DOHH2 (cell line): ENCODE results near the gene AGER.
"Not testable (repeated sequence)": the region's sequence is repeated elsewhere in the genome, so short reads cannot be mapped to it uniquely, and the experiment has no call there.

Source experiments
- H3F3A ChIP-seq: fragments of 200-600 bp; sonication (generic), shearing (Covaris generic); 2 replicates; pipeline ENCODE4 v1.6.0; 2016; ENCODE audit warnings: antibody characterized with exemption, mild to moderate bottlenecking; ENCODE audit not compliant: control insufficient read depth, insufficient read depth
- H3K27ac ChIP-seq: fragments of 200-600 bp; sonication (generic); 2 replicates; pipeline ENCODE4 v1.5.1; 2014; ENCODE audit warnings: low read depth, mild to moderate bottlenecking, low read length, moderate library complexity
- H3K27me3 ChIP-seq: fragments of 200-600 bp; sonication (generic); 2 replicates; pipeline ENCODE4 v1.6.1; 2014; ENCODE audit warnings: mild to moderate bottlenecking, low read length, mixed read lengths; ENCODE audit not compliant: control insufficient read depth
- H3K36me3 ChIP-seq: fragments of 200-600 bp; sonication (generic); 2 replicates; pipeline ENCODE4 v1.6.1; 2014; ENCODE audit warnings: mild to moderate bottlenecking, low read length, moderate library complexity, mixed read lengths; ENCODE audit not compliant: control insufficient read depth
- H3K4me1 ChIP-seq: fragments of 200-600 bp; sonication (generic); 2 replicates; pipeline ENCODE4 v1.6.1; 2014; ENCODE audit warnings: mild to moderate bottlenecking, low read length, mixed read lengths; ENCODE audit not compliant: control insufficient read depth
- H3K4me2 ChIP-seq: fragments of 200-600 bp; sonication (generic); 2 replicates; pipeline ENCODE4 v1.6.0; 2014; ENCODE audit warnings: mild to moderate bottlenecking, low read length, moderate library complexity
- H3K4me3 ChIP-seq: fragments of 200-600 bp; sonication (generic); 2 replicates; pipeline ENCODE4 v1.5.1; 2014; ENCODE audit warnings: mild to moderate bottlenecking, low read length, mixed read lengths
- H3K79me2 ChIP-seq: fragments of 200-600 bp; sonication (generic); 2 replicates; pipeline ENCODE4 v1.6.1; 2014; ENCODE audit warnings: mild to moderate bottlenecking, low read length, mixed read lengths; ENCODE audit not compliant: control insufficient read depth
- H3K9me2 ChIP-seq: fragments of 200-600 bp; sonication (generic); replicated peaks from 2 replicates; pipeline ENCODE4 v1.6.1; 2014; ENCODE audit warnings: mild to moderate bottlenecking, low read length, mixed read lengths; ENCODE audit not compliant: control insufficient read depth
- H3K9me3 ChIP-seq: fragments of 200-600 bp; sonication (generic); 2 replicates; pipeline ENCODE4 v1.6.1; 2014; ENCODE audit warnings: antibody characterized with exemption, low read length, mixed read lengths; ENCODE audit not compliant: control insufficient read depth, insufficient read depth
- H4K20me1 ChIP-seq: fragments of 200-600 bp; sonication (generic); 2 replicates; pipeline ENCODE4 v1.6.0; 2014; ENCODE audit warnings: low read depth, mild to moderate bottlenecking, antibody characterized with exemption, low read length, moderate library complexity; ENCODE audit not compliant: control insufficient read depth, insufficient read depth
- CTCF ChIP-seq: fragments of 200-600 bp; sonication (generic); IDR thresholded peaks from one replicate; pipeline ENCODE4 v1.5.1; 2014; ENCODE audit warnings: antibody characterized with exemption, mild to moderate bottlenecking, low read depth, low read length; ENCODE audit not compliant: poor library complexity, severe bottlenecking
- EZH2phosphoT487 ChIP-seq: fragments of 200-600 bp; sonication (generic); IDR thresholded peaks from 2 replicates; pipeline ENCODE4 v1.6.1; 2017; ENCODE audit warnings: borderline replicate concordance, mild to moderate bottlenecking, antibody characterized with exemption, low read length, moderate library complexity, mixed read lengths

Gene AGER

GRCh38 chr6:32189069-32189741 is 5.2 kb upstream of the AGER start:
- H4K20me1 ChIP-seq: no peaks in the 10 kb centered on the region
- peaks cover 69% of the 10 kb centered on the region for H3K4me1 ChIP-seq
- H3K9me2 ChIP-seq: no peaks in the 10 kb centered on the region
- H3F3A ChIP-seq: peaks cover 18% of the 10 kb centered on the region
- no peak for TF ChIP-seq EZH2phosphoT487
- TF ChIP-seq CTCF: no peak
- H3K27me3 ChIP-seq: no peaks in the 10 kb centered on the region
- H3K79me2 ChIP-seq: peaks cover 54% of the 10 kb centered on the region
- no peaks in the 10 kb centered on the region for H3K9me3 ChIP-seq
- H3K27ac ChIP-seq: peak overlapping the region; percentile 90
- peak overlapping the region; percentile 100 for H3K4me2 ChIP-seq
- peaks cover 52% of the 10 kb centered on the region for H3K36me3 ChIP-seq
- H3K4me3 ChIP-seq: peak overlapping the region; percentile 83

GRCh38 chr6:32188381-32189068 is 4.5 kb upstream of the AGER start:
- TF ChIP-seq EZH2phosphoT487 (no peak), CTCF (no peak)
- H3K9me3 ChIP-seq: no peaks in the 10 kb centered on the region
- no peaks in the 10 kb centered on the region for H3K9me2 ChIP-seq
- H3K4me2 ChIP-seq: peak overlapping the region; percentile 100
- H4K20me1 ChIP-seq: no peaks in the 10 kb centered on the region
- no peaks in the 10 kb centered on the region for H3K27me3 ChIP-seq
- H3K79me2 ChIP-seq: peaks cover 52% of the 10 kb centered on the region
- H3K4me3 ChIP-seq: peak overlapping the region; percentile 83
- H3K4me1 ChIP-seq: peaks cover 62% of the 10 kb centered on the region
- H3K27ac ChIP-seq: peak overlapping the region; percentile 90
- peaks cover 59% of the 10 kb centered on the region for H3K36me3 ChIP-seq
- peaks cover 12% of the 10 kb centered on the region for H3F3A ChIP-seq

GRCh38 chr6:32187725-32188380 is 3.8 kb upstream of the AGER start:
- peak overlapping the region; percentile 100 for H3K4me2 ChIP-seq
- H3K27me3 ChIP-seq: not testable (repeated sequence)
- H3K27ac ChIP-seq: 0 out of 2 replicates have a peak overlapping the region, but pooled peaks have one; percentile 36

More at GRCh38 chr6:32187725-32188380, 3.8 kb upstream of the AGER start:
- not testable (repeated sequence) for H3K9me2 ChIP-seq, H3F3A ChIP-seq, H3K9me3 ChIP-seq, H4K20me1 ChIP-seq
- Histone ChIP-seq H3K4me1 (peaks cover 55% of the 10 kb centered on the region), H3K36me3 (peaks cover 66% of the 10 kb centered on the region), H3K79me2 (peaks cover 51% of the 10 kb centered on the region), H3K4me3 (peak overlapping the region; percentile 44)
